HepG2 (cell line): ENCODE data around the gene APOC3. TPM values are rescaled to one million over a fixed set of nuclear protein-coding genes. Genes with fewer than 3 reads are reported as not detected.

Experiments
- ATAC-seq: fragments of 200-7000 bp; cut with Tn5 transposase; 3 replicates; pipeline ENCODE4 v1.9.1; 2020; ENCODE audit warnings: mild to moderate bottlenecking, moderate library complexity
- BruUV-seq: library from RNA; stranded (reverse); fragments of 400-500 nt; replicated peaks from 2 replicates; lab custom pipeline; 2021; lab: Mats Ljungman, UMichigan
- CTCF ChIA-PET: fragments of 300-600 bp; formaldehyde crosslinking; extraction: SDS; loops from one replicate; lab custom pipeline; 2021; ENCODE audit warnings: low total read pairs, inconsistent platforms, low intra/inter-chr PET ratio; lab: Yijun Ruan, JAX
- POLR2A ChIA-PET: fragments of 350-600 bp; sonication (Branson Sonifier 250); formaldehyde crosslinking; loops from one replicate; lab custom pipeline; 2020; ENCODE audit warnings: antibody characterized with exemption, inconsistent platforms; lab: Yijun Ruan, JAX
- DNase-seq: peaks from one replicate; pipeline ENCODE4 v3.0.0-alpha.2; 2015; ENCODE audit warnings: low spot score
- FAIRE-seq: peaks from 3 replicates; lab custom pipeline; 2011; peaks lifted over from hg19 to GRCh38; lab: Jason Lieb, UNC
- H2AFZ ChIP-seq: one replicate; pipeline ENCODE4 v1.6.1; 2011; ENCODE audit warnings: low read length, inconsistent platforms
- H3K27ac ChIP-seq: fragments of 300-600 bp; 3 replicates; pipeline ENCODE4 v1.8.0; 2011; ENCODE audit warnings: mixed run types, mild to moderate bottlenecking, mixed read lengths, low read length, inconsistent platforms; ENCODE audit not compliant: insufficient read depth; ENCODE audit errors: extremely low read length
- H3K27me3 ChIP-seq, 2 experiments: fragments of 200-600 bp in 1 of 2; 2 replicates in 1 of 2; 3 replicates in 1 of 2; pipeline versions ENCODE4 v1.6.0 to v1.8.0; 2011; ENCODE audit warnings: low read length in 2 of 2, mild to moderate bottlenecking in 2 of 2, moderate library complexity in 2 of 2, inconsistent platforms in 1 of 2; ENCODE audit not compliant: insufficient read depth in 2 of 2, control insufficient read depth in 1 of 2
- H3K36me3 ChIP-seq, 2 experiments: fragments of 200-600 bp in 1 of 2; replicated peaks in 1 of 2; 2 replicates in 1 of 2; 3 replicates in 1 of 2; pipeline versions ENCODE4 v1.5.1 to v1.8.0; 2011; ENCODE audit warnings: low read length in 2 of 2, inconsistent platforms in 1 of 2; ENCODE audit not compliant: insufficient read depth in 2 of 2, control insufficient read depth in 1 of 2
- H3K4me1 ChIP-seq: 2 replicates; pipeline ENCODE4 v1.5.1; 2012; ENCODE audit warnings: low read length, inconsistent platforms; ENCODE audit not compliant: insufficient read depth
- H3K4me2 ChIP-seq: 2 replicates; pipeline ENCODE4 v1.6.0; 2011; ENCODE audit warnings: low read depth, low read length, inconsistent platforms
- H3K4me3 ChIP-seq, 3 experiments: fragments of 200-600 bp in 1 of 3; sonication (generic), shearing (Covaris generic) in 1 of 3; replicated peaks in 1 of 3; 2 replicates each; pipeline ENCODE4 v1.5.1; 2011 to 2016; ENCODE audit warnings: low read length in 3 of 3, inconsistent platforms in 2 of 3, low read depth in 2 of 3, mild to moderate bottlenecking in 2 of 3, control low read depth in 1 of 3, mixed read lengths in 1 of 3; ENCODE audit not compliant: insufficient read depth in 1 of 3
- H3K79me2 ChIP-seq: one replicate; pipeline ENCODE4 v1.6.1; 2011; ENCODE audit warnings: low read length, inconsistent platforms; ENCODE audit not compliant: insufficient read depth
- H3K9ac ChIP-seq: 2 replicates; pipeline ENCODE4 v1.6.0; 2011; ENCODE audit warnings: mild to moderate bottlenecking, low read depth, low read length, inconsistent platforms; ENCODE audit not compliant: insufficient read depth
- H3K9me3 ChIP-seq: 2 replicates; pipeline ENCODE4 v1.5.1; 2012; ENCODE audit warnings: mild to moderate bottlenecking, low read length
- H4K20me1 ChIP-seq: 2 replicates; pipeline ENCODE4 v1.6.0; 2011; ENCODE audit warnings: inconsistent platforms, mild to moderate bottlenecking, low read length, moderate library complexity; ENCODE audit not compliant: insufficient read depth
- BHLHE40 ChIP-seq: IDR thresholded peaks from 2 replicates; pipeline ENCODE4 v1.6.1; 2011; ENCODE audit warnings: low read length, improper control_type of control experiment
- CBX2 ChIP-seq, 2 experiments: fragments of 200-600 bp in 1 of 2; sonication (generic); formaldehyde crosslinking in 1 of 2; IDR thresholded peaks; 2 replicates each; pipeline versions ENCODE4 v1.7.0 to v1.8.1; 2018 to 2022; ENCODE audit warnings: low read depth in 2 of 2, low read length in 1 of 2, mild to moderate bottlenecking in 1 of 2, missing genetic modification reagents in 1 of 2
- HDAC2 ChIP-seq: sonication (generic); formaldehyde crosslinking; IDR thresholded peaks from 2 replicates; pipeline ENCODE4 v1.4.0; 2020; ENCODE audit warnings: missing genetic modification reagents
- KLF12 ChIP-seq: sonication (generic); formaldehyde crosslinking; IDR thresholded peaks from 2 replicates; pipeline ENCODE4 v1.4.0; 2020; ENCODE audit warnings: missing genetic modification reagents, borderline replicate concordance
- POGZ ChIP-seq: sonication (generic); formaldehyde crosslinking; IDR thresholded peaks from 2 replicates; pipeline ENCODE4 v1.4.0; 2020; ENCODE audit warnings: mild to moderate bottlenecking, missing genetic modification reagents
- SPEN ChIP-seq: sonication (generic); formaldehyde crosslinking; IDR thresholded peaks from 2 replicates; pipeline ENCODE4 v1.5.1; 2020; ENCODE audit warnings: low read depth, mild to moderate bottlenecking, missing genetic modification reagents
- TARDBP ChIP-seq: sonication (generic); formaldehyde crosslinking; IDR thresholded peaks from 2 replicates; pipeline ENCODE4 v1.8.0; 2022; ENCODE audit warnings: mild to moderate bottlenecking, missing genetic modification reagents
- ZFP36 ChIP-seq: fragments of 150-350 bp; IDR thresholded peaks from 2 replicates; pipeline ENCODE4 v1.6.1; 2018; ENCODE audit warnings: borderline replicate concordance, low read length, low read depth; ENCODE audit not compliant: partially characterized antibody
- ZFP36L1 ChIP-seq: sonication (generic); formaldehyde crosslinking; IDR thresholded peaks from 2 replicates; pipeline ENCODE4 v1.8.0; 2022; ENCODE audit warnings: mild to moderate bottlenecking, missing genetic modification reagents, moderate library complexity
- ZFYVE20 ChIP-seq: sonication (generic); formaldehyde crosslinking; IDR thresholded peaks from 2 replicates; pipeline ENCODE4 v1.8.0; 2023; ENCODE audit warnings: low read depth, mild to moderate bottlenecking, moderate library complexity, missing genetic modification reagents, borderline replicate concordance
- ZMYM3 ChIP-seq: sonication (generic); formaldehyde crosslinking; IDR thresholded peaks from 2 replicates; pipeline ENCODE4 v1.5.1; 2020; ENCODE audit warnings: mild to moderate bottlenecking, missing genetic modification reagents
- ZNF225 ChIP-seq: sonication (generic); formaldehyde crosslinking; IDR thresholded peaks from 2 replicates; pipeline ENCODE4 v1.4.0; 2020; ENCODE audit warnings: mild to moderate bottlenecking, missing genetic modification reagents
- ZNF562 ChIP-seq: sonication (generic); formaldehyde crosslinking; IDR thresholded peaks from 2 replicates; pipeline ENCODE4 v1.8.0; 2022; ENCODE audit warnings: missing genetic modification reagents, borderline replicate concordance
- ZNF766 ChIP-seq: sonication (generic); formaldehyde crosslinking; IDR thresholded peaks from 2 replicates; pipeline ENCODE4 v1.5.0; 2020; ENCODE audit warnings: missing genetic modification reagents, borderline replicate concordance
- WGBS: methylation state at CpG from one replicate; pipeline ENCODE4 v1.1.6; 2017; ENCODE audit warnings: low lambda C conversion rate; 5-methylcytosine and 5-hydroxymethylcytosine counted together
- in situ Hi-C: cut with HindIII; loops from 2 replicates; pipeline ENCODE4 v1.10.0; 2017; ENCODE audit warnings: low pct_unique_long_range_greater_than_20kb; ENCODE audit not compliant: extremely low pct_ligation_motif_present
- intact Hi-C: fragments of 100-400 bp; cut with micrococcal nuclease; formaldehyde crosslinking; loops from one replicate; pipeline ENCODE4 v1.10.0; 2022; ENCODE audit not compliant: unreplicated experiment
- polyA plus RNA-seq, 8 experiments: library from polyadenylated mRNA; depleted of rRNA in 3 of 8; stranded (reverse) in 7 of 8; unstranded in 1 of 8; fragments of >200 nt; fragmentation: Illumina TruSeq in 4 of 8; extraction: Trizol in 4 of 8; gene quantifications; 2 replicates each; pipeline versions ENCODE4 v1.2.1 to v1.2.3, GENCODE V29; 2011 to 2016; ENCODE audit warnings: low read depth in 4 of 8, missing spikeins in 1 of 8, mixed read lengths in 1 of 8; ENCODE audit not compliant: insufficient read depth in 1 of 8
- total RNA-seq, 5 experiments: library from RNA; depleted of rRNA; stranded (reverse); fragments of >200 nt; fragmentation: Illumina TruSeq; extraction: Trizol; gene quantifications; 2 replicates each; pipeline ENCODE4 v1.2.3, GENCODE V29; 2016; ENCODE audit warnings: low read depth in 1 of 5
- TF ChIP-seq, protein P1 (sequence below): sonication (generic); formaldehyde crosslinking; IDR thresholded peaks from 2 replicates; pipeline ENCODE4 v1.4.0; 2020; ENCODE audit warnings: missing genetic modification reagents
- TF ChIP-seq, protein P2 (sequence below): sonication (generic); formaldehyde crosslinking; IDR thresholded peaks from 2 replicates; pipeline ENCODE4 v1.4.0; 2020; ENCODE audit warnings: missing genetic modification reagents

The APOC3 gene
- total and polyA plus RNA-seq, 2 of the 13 experiments (the other 11 are each of a cell fraction or from before 2014, with no cell fraction given) = 314 to 687 TPM

DNA sequence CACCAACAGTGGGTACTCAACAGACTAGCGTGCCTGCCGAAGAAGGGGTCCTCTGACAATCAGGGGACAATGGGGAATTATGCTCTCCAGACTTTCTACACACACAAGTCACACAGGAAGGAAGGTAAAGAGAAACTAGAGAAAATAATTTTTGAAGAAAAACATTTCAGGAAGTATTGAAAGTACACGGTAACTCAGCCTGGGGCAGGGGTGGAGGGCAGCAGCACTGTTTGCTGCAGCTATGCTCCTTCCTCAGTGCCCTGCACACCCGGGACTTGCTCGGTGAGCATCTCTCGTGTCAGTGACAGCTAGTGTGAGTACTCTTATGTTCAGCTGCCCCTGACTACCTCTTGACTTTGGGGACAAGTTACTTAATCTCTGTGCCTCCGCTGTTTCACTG, 25.7 kb downstream of the APOC3 start:
- WGBS = 96% methylated on average over 7 of the region's 7 CpGs
- Histone ChIP-seq H3K27ac (no peak overlapping the region), H2AFZ (no peak overlapping the region), H3K4me3 (no peak overlapping the region), H3K36me3 (peaks cover 6 to 38% of the 10 kb centered on the region in 2 experiments), H4K20me1 (no peaks in the 10 kb centered on the region), H3K4me2 (no peak overlapping the region), H3K9ac (no peak overlapping the region), H3K27me3 (no peaks in the 10 kb centered on the region), H3K79me2 (no peaks in the 10 kb centered on the region), H3K4me1 (no peaks in the 10 kb centered on the region), H3K9me3 (no peaks in the 10 kb centered on the region)
- intact Hi-C loops = no loop called here
- ChIA-PET POLR2A (interaction anchor here (1.1 to 2.3 kb wide), 2 partner anchors 18 to 47 kb away, joined by 3 to 8 read pairs; partner anchors contain the start of gene APOA1), CTCF (no interaction called here)
- TF ChIP-seq, protein P1, sequence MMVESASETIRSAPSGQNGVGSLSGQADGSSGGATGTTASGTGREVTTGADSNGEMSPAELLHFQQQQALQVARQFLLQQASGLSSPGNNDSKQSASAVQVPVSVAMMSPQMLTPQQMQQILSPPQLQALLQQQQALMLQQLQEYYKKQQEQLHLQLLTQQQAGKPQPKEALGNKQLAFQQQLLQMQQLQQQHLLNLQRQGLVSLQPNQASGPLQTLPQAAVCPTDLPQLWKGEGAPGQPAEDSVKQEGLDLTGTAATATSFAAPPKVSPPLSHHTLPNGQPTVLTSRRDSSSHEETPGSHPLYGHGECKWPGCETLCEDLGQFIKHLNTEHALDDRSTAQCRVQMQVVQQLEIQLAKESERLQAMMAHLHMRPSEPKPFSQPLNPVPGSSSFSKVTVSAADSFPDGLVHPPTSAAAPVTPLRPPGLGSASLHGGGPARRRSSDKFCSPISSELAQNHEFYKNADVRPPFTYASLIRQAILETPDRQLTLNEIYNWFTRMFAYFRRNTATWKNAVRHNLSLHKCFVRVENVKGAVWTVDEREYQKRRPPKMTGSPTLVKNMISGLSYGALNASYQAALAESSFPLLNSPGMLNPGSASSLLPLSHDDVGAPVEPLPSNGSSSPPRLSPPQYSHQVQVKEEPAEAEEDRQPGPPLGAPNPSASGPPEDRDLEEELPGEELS = no peak
- FAIRE-seq (no peak), DNase-seq (no peak), ATAC-seq (no peak)
- in situ Hi-C loops = no loop called here
- no TSS peak for BruUV-seq

DNA sequence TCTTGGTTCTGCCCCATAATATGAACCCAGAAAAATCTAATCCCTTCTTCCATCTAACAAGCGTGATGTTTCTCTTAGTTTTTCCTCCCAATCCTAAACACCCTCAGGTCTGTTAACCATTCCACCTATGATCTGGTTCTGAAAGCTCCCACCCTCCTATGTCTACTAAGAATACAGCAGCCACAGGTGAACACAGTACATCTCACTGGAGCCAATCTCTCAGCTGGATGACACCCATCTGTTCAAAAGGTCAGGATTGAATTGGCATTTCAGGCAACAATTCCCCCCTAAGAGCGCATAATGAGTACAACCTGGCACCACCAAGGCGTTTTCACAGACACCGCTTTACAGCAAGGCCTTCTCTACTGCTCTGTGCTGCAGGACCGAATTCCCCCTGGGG, 26.7 kb downstream of the APOC3 start:
- Histone ChIP-seq H3K4me2 (no peak overlapping the region), H3K27me3 (no peaks in the 10 kb centered on the region), H4K20me1 (no peaks in the 10 kb centered on the region), H3K79me2 (no peaks in the 10 kb centered on the region), H3K27ac (no peak overlapping the region), H3K36me3 (peaks cover 7 to 46% of the 10 kb centered on the region in 2 experiments), H3K9ac (no peak overlapping the region), H3K9me3 (no peaks in the 10 kb centered on the region), H2AFZ (no peak overlapping the region), H3K4me1 (no peaks in the 10 kb centered on the region), H3K4me3 (no peak overlapping the region)
- intact Hi-C loops (no loop called here), in situ Hi-C loops (no loop called here)
- WGBS = 89% methylated on average over 5 of the region's 5 CpGs
- DNase-seq (no peak), ATAC-seq (no peak), FAIRE-seq (no peak)
- TF ChIP-seq ZFP36 (no peak), POGZ (CRISPR knock-in tag) (no peak), BHLHE40 (no peak), KLF12 (no peak), ZFYVE20 (CRISPR knock-in tag) (no peak), ZNF225 (CRISPR knock-in tag) (no peak), TARDBP (CRISPR knock-in tag) (no peak), ZNF766 (CRISPR knock-in tag) (no peak), HDAC2 (CRISPR knock-in tag) (no peak), ZFP36L1 (no peak), CBX2 (IDR thresholded peaks at IDR 0.05; ENCODE audit: low read depth, low read length) (no peak), CBX2 (CRISPR knock-in tag; IDR thresholded peaks at IDR 0.05; ENCODE audit: low read depth) (no peak), ZMYM3 (CRISPR knock-in tag) (no peak), ZNF562 (CRISPR knock-in tag) (no peak), SPEN (CRISPR knock-in tag) (no peak)
- TF ChIP-seq, protein P2, sequence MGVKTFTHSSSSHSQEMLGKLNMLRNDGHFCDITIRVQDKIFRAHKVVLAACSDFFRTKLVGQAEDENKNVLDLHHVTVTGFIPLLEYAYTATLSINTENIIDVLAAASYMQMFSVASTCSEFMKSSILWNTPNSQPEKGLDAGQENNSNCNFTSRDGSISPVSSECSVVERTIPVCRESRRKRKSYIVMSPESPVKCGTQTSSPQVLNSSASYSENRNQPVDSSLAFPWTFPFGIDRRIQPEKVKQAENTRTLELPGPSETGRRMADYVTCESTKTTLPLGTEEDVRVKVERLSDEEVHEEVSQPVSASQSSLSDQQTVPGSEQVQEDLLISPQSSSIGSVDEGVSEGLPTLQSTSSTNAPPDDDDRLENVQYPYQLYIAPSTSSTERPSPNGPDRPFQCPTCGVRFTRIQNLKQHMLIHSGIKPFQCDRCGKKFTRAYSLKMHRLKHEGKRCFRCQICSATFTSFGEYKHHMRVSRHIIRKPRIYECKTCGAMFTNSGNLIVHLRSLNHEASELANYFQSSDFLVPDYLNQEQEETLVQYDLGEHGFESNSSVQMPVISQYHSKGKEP (CRISPR knock-in tag) = no peak
- CTCF ChIA-PET = no interaction called here
- POLR2A ChIA-PET = interaction anchor here (1.3 kb wide), 1 partner anchor 20 kb away, joined by 4 read pairs; no protein-coding TSS in a partner anchor
- no TSS peak for BruUV-seq
